ENCODE data around the gene DIAPH1.

The DIAPH1 gene

DNA sequence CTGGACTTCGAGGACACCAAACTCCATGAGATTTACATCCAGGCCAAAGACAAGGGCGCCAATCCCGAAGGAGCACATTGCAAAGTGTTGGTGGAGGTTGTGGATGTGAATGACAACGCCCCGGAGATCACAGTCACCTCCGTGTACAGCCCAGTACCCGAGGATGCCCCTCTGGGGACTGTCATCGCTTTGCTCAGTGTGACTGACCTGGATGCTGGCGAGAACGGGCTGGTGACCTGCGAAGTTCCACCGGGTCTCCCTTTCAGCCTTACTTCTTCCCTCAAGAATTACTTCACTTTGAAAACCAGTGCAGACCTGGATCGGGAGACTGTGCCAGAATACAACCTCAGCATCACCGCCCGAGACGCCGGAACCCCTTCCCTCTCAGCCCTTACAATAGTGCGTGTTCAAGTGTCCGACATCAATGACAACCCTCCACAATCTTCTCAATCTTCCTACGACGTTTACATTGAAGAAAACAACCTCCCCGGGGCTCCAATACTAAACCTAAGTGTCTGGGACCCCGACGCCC lies 141.7 kb downstream of the DIAPH1 start:
- no peak for DNase-seq

GRCh38 chr5:141476132-141476911 lies 142.5 kb downstream of the DIAPH1 start:
- DNase-seq = no peak

DNA sequence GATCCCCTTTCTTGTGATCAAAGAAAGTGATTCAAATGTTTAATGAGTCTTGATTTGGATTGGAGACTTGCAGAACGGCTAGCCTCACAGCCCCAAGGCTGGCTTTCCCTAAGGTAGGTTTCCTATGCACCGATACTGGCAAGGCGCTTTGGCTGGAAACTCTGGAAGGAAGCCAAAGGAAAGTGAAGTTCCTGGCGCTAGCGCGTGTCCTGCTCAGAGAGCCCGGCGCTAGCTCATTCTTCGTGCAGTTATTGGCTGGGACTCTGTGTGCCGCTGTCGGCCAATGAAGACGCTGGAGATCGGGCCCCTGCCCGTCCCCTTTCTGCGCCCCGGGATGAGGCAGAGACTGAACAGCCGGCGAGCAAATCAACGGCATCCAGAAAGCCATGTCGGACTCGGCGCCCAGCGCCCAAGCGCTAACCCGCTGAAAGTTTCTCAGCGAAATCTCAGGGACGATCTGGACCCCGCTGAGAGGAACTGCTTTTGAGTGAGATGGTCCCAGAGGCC lies 143.1 kb downstream of the DIAPH1 start, which contains the start of gene PCDHGC3:
Gene PCDHGC3 (plus strand): TSS at position 342 of the 507 bp plus-strand sequence. CDS start 151 bp downstream, at position 493.
- no peak for DNase-seq

GRCh38 chr5:141465351-141465750 lies 153.4 kb downstream of the DIAPH1 start:
- no peak for DNase-seq
